Panc1 (cell line): ENCODE data around the gene DHRSX. TPM values are rescaled to one million over a fixed set of nuclear protein-coding genes. Genes with fewer than 3 reads are reported as not detected.

Experiments
- ATAC-seq: fragments of 200-7000 bp; cut with Tn5 transposase; 2 replicates; pipeline ENCODE4 v1.9.1; 2020; ENCODE audit warnings: mild to moderate bottlenecking, moderate library complexity
- BruUV-seq: library from RNA; stranded (reverse); fragments of 400-500 nt; replicated peaks from 2 replicates; lab custom pipeline; 2021; lab: Mats Ljungman, UMichigan
- CTCF ChIA-PET: fragments of 300-600 bp; sonication (Branson Sonifier 250); formaldehyde crosslinking; loops from one replicate; lab custom pipeline; 2022; ENCODE audit warnings: antibody characterized with exemption; lab: Charles Lee
- POLR2A ChIA-PET: fragments of 300-600 bp; sonication (Branson Sonifier 250); formaldehyde crosslinking; loops from one replicate; lab custom pipeline; 2022; ENCODE audit warnings: antibody characterized with exemption; lab: Charles Lee
- DNase-seq: peaks from one replicate; pipeline ENCODE4 v3.0.0-alpha.2; 2010; ENCODE audit warnings: low read depth, low spot score
- H3K27ac ChIP-seq: 2 replicates; pipeline ENCODE4 v1.5.1; 2011; ENCODE audit warnings: mild to moderate bottlenecking, low read length, inconsistent platforms
- H3K27me3 ChIP-seq: fragments of 200-500 bp; sonication (Bioruptor generic); 2 replicates; pipeline ENCODE4 v1.6.0; 2014; ENCODE audit warnings: low read length, inconsistent platforms; ENCODE audit not compliant: control insufficient read depth, insufficient read depth
- H3K36me3 ChIP-seq: fragments of 200-500 bp; sonication (Bioruptor generic); 2 replicates; pipeline ENCODE4 v1.5.1; 2014; ENCODE audit warnings: inconsistent platforms, mild to moderate bottlenecking, low read length, moderate library complexity; ENCODE audit not compliant: control insufficient read depth, insufficient read depth
- H3K4me1 ChIP-seq: 2 replicates; pipeline ENCODE4 v1.5.1; 2011; ENCODE audit warnings: inconsistent platforms, mild to moderate bottlenecking, low read length, moderate library complexity; ENCODE audit not compliant: control insufficient read depth, insufficient read depth
- H3K4me3 ChIP-seq, 2 experiments: 2 replicates each; pipeline ENCODE4 v1.5.1; 2011 to 2012; ENCODE audit warnings: low read depth in 2 of 2, low read length in 2 of 2, mild to moderate bottlenecking in 2 of 2, inconsistent platforms in 1 of 2, moderate library complexity in 1 of 2
- H3K9me3 ChIP-seq: fragments of 200-500 bp; sonication (Bioruptor generic); 2 replicates; pipeline ENCODE4 v1.5.1; 2014; ENCODE audit warnings: low read depth, mild to moderate bottlenecking, inconsistent platforms, low read length, moderate library complexity; ENCODE audit not compliant: control insufficient read depth, insufficient read depth
- POLR2AphosphoS5 ChIP-seq: IDR thresholded peaks from 2 replicates; pipeline ENCODE4 v1.6.1; 2012; ENCODE audit warnings: mild to moderate bottlenecking, low read depth, low read length, moderate library complexity
- SIN3A ChIP-seq: IDR thresholded peaks from 2 replicates; pipeline ENCODE4 v1.6.1; 2012; ENCODE audit warnings: low read depth, mild to moderate bottlenecking, low read length, moderate library complexity, borderline replicate concordance; ENCODE audit not compliant: insufficient read depth
- TCF7L2 ChIP-seq: IDR thresholded peaks from 2 replicates; pipeline ENCODE4 v1.6.1; 2011; ENCODE audit warnings: mild to moderate bottlenecking, low read depth, low read length, inconsistent platforms
- in situ Hi-C: cut with HindIII; loops from 2 replicates; pipeline ENCODE4 v1.10.0; 2016; ENCODE audit warnings: low sequenced_read_pairs, low pct_unique_long_range_greater_than_20kb
- intact Hi-C: fragments of 100-400 bp; cut with micrococcal nuclease; formaldehyde crosslinking; loops from one replicate; pipeline ENCODE4 v1.10.0; 2022; ENCODE audit not compliant: unreplicated experiment
- total RNA-seq: library from RNA; stranded (reverse); gene quantifications from one replicate; pipeline ENCODE4 v1.2.1, GENCODE V29; 2021; ENCODE audit not compliant: unreplicated experiment
- TF ChIP-seq, protein P1 (sequence below), 2 experiments: IDR thresholded peaks; 2 replicates each; pipeline ENCODE4 v1.6.1; 2011 to 2012; ENCODE audit warnings: low read depth in 2 of 2, control low read depth in 1 of 2, low read length in 1 of 2, mild to moderate bottlenecking in 1 of 2, moderate library complexity in 1 of 2; ENCODE audit not compliant: insufficient read depth in 1 of 2
- TF ChIP-seq, protein P2 (sequence below): fragments of 450-650 bp; IDR thresholded peaks from 2 replicates; pipeline ENCODE4 v1.5.1; 2017; ENCODE audit warnings: mild to moderate bottlenecking

DHRSX gene
- total RNA-seq, 1 experiment from 2014 or later: 20.1 TPM

DNA sequence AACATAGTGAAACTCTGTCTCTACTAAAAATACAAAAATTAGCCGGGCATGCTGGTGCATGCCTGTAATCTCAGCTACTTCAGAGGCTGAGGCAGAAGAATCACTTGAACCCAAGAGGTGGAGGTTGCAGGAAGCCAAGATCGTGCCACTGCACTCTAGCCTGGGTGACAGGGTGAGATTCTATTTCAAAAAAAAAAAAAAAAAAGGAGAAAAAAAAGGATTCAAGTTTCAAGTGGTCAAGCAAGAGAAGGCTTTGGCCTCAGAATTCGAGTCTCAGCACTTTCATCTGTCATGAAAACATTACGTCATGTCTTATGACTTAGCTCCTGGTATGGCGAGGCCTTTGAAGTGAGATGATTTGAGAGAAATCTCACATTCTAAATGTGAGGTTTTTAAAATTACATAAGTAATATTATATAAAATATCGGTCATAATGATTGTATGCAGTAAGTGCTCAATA lies 21.2 kb upstream of the DHRSX start:
- TF ChIP-seq, protein P1, sequence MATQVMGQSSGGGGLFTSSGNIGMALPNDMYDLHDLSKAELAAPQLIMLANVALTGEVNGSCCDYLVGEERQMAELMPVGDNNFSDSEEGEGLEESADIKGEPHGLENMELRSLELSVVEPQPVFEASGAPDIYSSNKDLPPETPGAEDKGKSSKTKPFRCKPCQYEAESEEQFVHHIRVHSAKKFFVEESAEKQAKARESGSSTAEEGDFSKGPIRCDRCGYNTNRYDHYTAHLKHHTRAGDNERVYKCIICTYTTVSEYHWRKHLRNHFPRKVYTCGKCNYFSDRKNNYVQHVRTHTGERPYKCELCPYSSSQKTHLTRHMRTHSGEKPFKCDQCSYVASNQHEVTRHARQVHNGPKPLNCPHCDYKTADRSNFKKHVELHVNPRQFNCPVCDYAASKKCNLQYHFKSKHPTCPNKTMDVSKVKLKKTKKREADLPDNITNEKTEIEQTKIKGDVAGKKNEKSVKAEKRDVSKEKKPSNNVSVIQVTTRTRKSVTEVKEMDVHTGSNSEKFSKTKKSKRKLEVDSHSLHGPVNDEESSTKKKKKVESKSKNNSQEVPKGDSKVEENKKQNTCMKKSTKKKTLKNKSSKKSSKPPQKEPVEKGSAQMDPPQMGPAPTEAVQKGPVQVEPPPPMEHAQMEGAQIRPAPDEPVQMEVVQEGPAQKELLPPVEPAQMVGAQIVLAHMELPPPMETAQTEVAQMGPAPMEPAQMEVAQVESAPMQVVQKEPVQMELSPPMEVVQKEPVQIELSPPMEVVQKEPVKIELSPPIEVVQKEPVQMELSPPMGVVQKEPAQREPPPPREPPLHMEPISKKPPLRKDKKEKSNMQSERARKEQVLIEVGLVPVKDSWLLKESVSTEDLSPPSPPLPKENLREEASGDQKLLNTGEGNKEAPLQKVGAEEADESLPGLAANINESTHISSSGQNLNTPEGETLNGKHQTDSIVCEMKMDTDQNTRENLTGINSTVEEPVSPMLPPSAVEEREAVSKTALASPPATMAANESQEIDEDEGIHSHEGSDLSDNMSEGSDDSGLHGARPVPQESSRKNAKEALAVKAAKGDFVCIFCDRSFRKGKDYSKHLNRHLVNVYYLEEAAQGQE (IDR thresholded peaks at IDR 0.05; ENCODE audit: insufficient read depth in 1 of 2, low read depth in 2 of 2, low read length in 1 of 2): no peak
- TF ChIP-seq POLR2AphosphoS5 (no peak), SIN3A (no peak), TCF7L2 (no peak)
- TF ChIP-seq, protein P2, sequence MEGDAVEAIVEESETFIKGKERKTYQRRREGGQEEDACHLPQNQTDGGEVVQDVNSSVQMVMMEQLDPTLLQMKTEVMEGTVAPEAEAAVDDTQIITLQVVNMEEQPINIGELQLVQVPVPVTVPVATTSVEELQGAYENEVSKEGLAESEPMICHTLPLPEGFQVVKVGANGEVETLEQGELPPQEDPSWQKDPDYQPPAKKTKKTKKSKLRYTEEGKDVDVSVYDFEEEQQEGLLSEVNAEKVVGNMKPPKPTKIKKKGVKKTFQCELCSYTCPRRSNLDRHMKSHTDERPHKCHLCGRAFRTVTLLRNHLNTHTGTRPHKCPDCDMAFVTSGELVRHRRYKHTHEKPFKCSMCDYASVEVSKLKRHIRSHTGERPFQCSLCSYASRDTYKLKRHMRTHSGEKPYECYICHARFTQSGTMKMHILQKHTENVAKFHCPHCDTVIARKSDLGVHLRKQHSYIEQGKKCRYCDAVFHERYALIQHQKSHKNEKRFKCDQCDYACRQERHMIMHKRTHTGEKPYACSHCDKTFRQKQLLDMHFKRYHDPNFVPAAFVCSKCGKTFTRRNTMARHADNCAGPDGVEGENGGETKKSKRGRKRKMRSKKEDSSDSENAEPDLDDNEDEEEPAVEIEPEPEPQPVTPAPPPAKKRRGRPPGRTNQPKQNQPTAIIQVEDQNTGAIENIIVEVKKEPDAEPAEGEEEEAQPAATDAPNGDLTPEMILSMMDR: no peak
- H3K4me1 ChIP-seq: no peaks in the 10 kb centered on the region
- no peaks in the 10 kb centered on the region for H3K27me3 ChIP-seq
- H3K4me3 ChIP-seq: no peak overlapping the region
- ChIA-PET CTCF (no interaction called here), POLR2A (no interaction called here)
- DNase-seq (no peak), ATAC-seq (no peak)
- intact Hi-C loops (no loop called here), in situ Hi-C loops (no loop called here)
- no peak overlapping the region for H3K27ac ChIP-seq
- no peaks in the 10 kb centered on the region for H3K36me3 ChIP-seq
- H3K9me3 ChIP-seq: no peaks in the 10 kb centered on the region
- no TSS peak for BruUV-seq

DNA sequence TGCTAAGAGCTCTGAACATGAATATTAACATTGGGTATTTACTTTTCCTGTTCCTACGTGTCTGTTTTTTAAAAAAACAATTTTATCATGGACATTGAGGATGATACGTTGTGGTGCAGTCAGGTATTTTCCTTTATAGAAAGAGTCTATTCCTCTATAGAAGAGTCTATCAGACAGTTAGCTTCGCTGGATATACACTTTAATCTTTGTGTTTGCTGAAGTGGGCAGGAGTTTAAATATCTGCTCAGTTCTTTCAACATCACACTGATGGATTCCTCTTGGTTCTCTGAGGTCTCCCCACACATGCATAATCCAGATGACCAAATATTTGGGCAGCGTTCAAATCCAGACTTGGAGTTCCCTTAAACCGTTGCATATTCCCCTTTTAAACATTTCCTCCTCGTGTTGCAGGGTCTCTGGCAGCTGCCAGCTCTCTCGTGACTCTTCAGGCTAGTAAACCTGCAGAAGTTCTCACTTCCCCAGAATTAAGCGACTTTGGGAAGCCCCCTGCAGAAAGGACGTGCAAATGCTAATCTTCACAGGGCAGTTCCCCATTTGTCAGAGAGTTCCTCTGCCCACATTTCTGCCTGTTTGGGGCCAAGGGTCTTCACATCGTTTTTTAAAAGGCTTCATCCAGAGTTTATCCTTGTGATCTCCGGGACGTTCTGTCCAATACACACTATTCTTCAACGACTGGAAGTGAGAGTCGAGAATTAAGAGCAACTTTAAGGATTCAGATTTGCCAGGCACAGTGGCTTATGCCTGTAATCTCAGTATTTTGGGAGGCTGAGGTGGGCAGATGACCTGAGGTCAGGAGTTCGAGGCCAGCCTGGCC lies 20.5 kb upstream of the DHRSX start:
- TF ChIP-seq TCF7L2 (no peak), POLR2AphosphoS5 (no peak), SIN3A (no peak)
- TF ChIP-seq, protein P1 (IDR thresholded peaks at IDR 0.05; ENCODE audit: insufficient read depth in 1 of 2, low read depth in 2 of 2, low read length in 1 of 2): no peak
- TF ChIP-seq, protein P2: no peak
- Histone ChIP-seq H3K27ac (no peak overlapping the region), H3K36me3 (no peaks in the 10 kb centered on the region), H3K4me1 (no peaks in the 10 kb centered on the region), H3K4me3 (no peak overlapping the region), H3K27me3 (no peaks in the 10 kb centered on the region), H3K9me3 (no peaks in the 10 kb centered on the region)
- ChIA-PET POLR2A (no interaction called here), CTCF (no interaction called here)
- no TSS peak for BruUV-seq
- in situ Hi-C loops: no loop called here
- DNase-seq (no peak), ATAC-seq (no peak)
- intact Hi-C loops: no loop called here
